Activated CD4-positive, alpha-beta T cell treated with anti-CD3 and anti-CD28 coated beads for 36 hours (primary cell): ENCODE results near the gene GRIN2B. TPM values are rescaled to one million over a fixed set of nuclear protein-coding genes. Genes with fewer than 3 reads are reported as not detected.

ENCODE experiments used
- ATAC-seq: fragments of 200-7000 bp; cut with Tn5 transposase; one replicate; pipeline ENCODE4 v1.10.0; 2021; ENCODE audit warnings: mild to moderate bottlenecking, moderate library complexity
- CTCF ChIA-PET: fragments of 350-600 bp; sonication (Branson Sonifier 250); formaldehyde crosslinking; loops from one replicate; lab custom pipeline; 2021; ENCODE audit warnings: antibody characterized with exemption; lab: Charles Lee
- POLR2A ChIA-PET: fragments of 350-600 bp; sonication (Branson Sonifier 250); formaldehyde crosslinking; loops from one replicate; lab custom pipeline; 2021; ENCODE audit warnings: antibody characterized with exemption, inconsistent platforms; lab: Charles Lee
- DNase-seq: peaks from one replicate; pipeline ENCODE4 v3.0.0-alpha.2; 2020
- H3K27ac Mint-ChIP-seq: one replicate; pipeline ENCODE4 v1.8.0; 2021; ENCODE audit warnings: mixed read lengths
- H3K27me3 Mint-ChIP-seq: one replicate; pipeline ENCODE4 v1.8.0; 2021; ENCODE audit warnings: mixed read lengths
- H3K36me3 Mint-ChIP-seq: one replicate; pipeline ENCODE4 v1.8.0; 2021; ENCODE audit warnings: low read depth, mixed read lengths
- H3K4me1 Mint-ChIP-seq: one replicate; pipeline ENCODE4 v1.8.0; 2021; ENCODE audit warnings: mixed read lengths
- H3K4me3 Mint-ChIP-seq: one replicate; pipeline ENCODE4 v1.8.0; 2021; ENCODE audit warnings: mild to moderate bottlenecking, moderate library complexity, mixed read lengths
- H3K9me3 Mint-ChIP-seq: one replicate; pipeline ENCODE4 v1.8.0; 2021; ENCODE audit warnings: low read depth, mixed read lengths
- intact Hi-C, 2 experiments: fragments of 100-400 bp; cut with DNase I in 1 of 2; cut with micrococcal nuclease in 1 of 2; formaldehyde crosslinking; loops; one replicate each; pipeline versions ENCODE4 v1.14.2 to v1.15.1; 2022 to 2024; cut with DNase I, micrococcal nuclease
- total RNA-seq, 2 experiments: library from RNA; stranded (reverse); gene quantifications; one replicate each; pipeline ENCODE4 v1.2.3, GENCODE V29; 2021

Gene GRIN2B
- total RNA-seq, 2 experiments from 2014 or later: not detected

- no peak for ATAC-seq
- intact Hi-C loops: no loop called here
- no peak overlapping the region for H3K27ac Mint-ChIP-seq
- H3K36me3 Mint-ChIP-seq: no peaks in the 10 kb centered on the region
- no peaks in the 10 kb centered on the region for H3K9me3 Mint-ChIP-seq
- H3K27me3 Mint-ChIP-seq: peaks cover 65% of the 10 kb centered on the region
- H3K4me3 Mint-ChIP-seq: no peak overlapping the region
- ChIA-PET CTCF (no interaction called here), POLR2A (no interaction called here)
- DNase-seq: no peak
- H3K4me1 Mint-ChIP-seq: peaks cover 11% of the 10 kb centered on the region
These were observed 1.5 kb downstream of the GRIN2B start for GRCh38 chr12:13979772-13980378.

GRCh38 chr12:13978876-13979275, 2.5 kb downstream of the GRIN2B start:
- peaks cover 11% of the 10 kb centered on the region for H3K4me1 Mint-ChIP-seq
- peaks cover 64% of the 10 kb centered on the region for H3K27me3 Mint-ChIP-seq
- H3K36me3 Mint-ChIP-seq: no peaks in the 10 kb centered on the region
- no peaks in the 10 kb centered on the region for H3K9me3 Mint-ChIP-seq
- ChIA-PET CTCF (no interaction called here), POLR2A (no interaction called here)
- ATAC-seq: no peak
- intact Hi-C loops: no loop called here
- no peak overlapping the region for H3K4me3 Mint-ChIP-seq
- no peak for DNase-seq
- no peak overlapping the region for H3K27ac Mint-ChIP-seq

- peaks cover 50% of the 10 kb centered on the region for H3K27me3 Mint-ChIP-seq
- no peak for DNase-seq
- H3K4me3 Mint-ChIP-seq: no peak overlapping the region
- ChIA-PET POLR2A (no interaction called here), CTCF (no interaction called here)
- H3K4me1 Mint-ChIP-seq: peaks cover 11% of the 10 kb centered on the region
- ATAC-seq: no peak
- H3K9me3 Mint-ChIP-seq: no peaks in the 10 kb centered on the region
- H3K36me3 Mint-ChIP-seq: no peaks in the 10 kb centered on the region
- H3K27ac Mint-ChIP-seq: no peak overlapping the region
- intact Hi-C loops: no loop called here
These were observed 4.5 kb downstream of the GRIN2B start for GRCh38 chr12:13976880-13977279.

- DNase-seq (no peak), ATAC-seq (no peak)
- POLR2A ChIA-PET: no interaction called here
- Mint-ChIP-seq H3K9me3 (no peaks in the 10 kb centered on the region), H3K27ac (no peak overlapping the region), H3K4me1 (peaks cover 8% of the 10 kb centered on the region), H3K36me3 (no peaks in the 10 kb centered on the region), H3K27me3 (peaks cover 44% of the 10 kb centered on the region), H3K4me3 (no peak overlapping the region)
- CTCF ChIA-PET: no interaction called here
- intact Hi-C loops: no loop called here
These were observed 5.3 kb downstream of the GRIN2B start for GRCh38 chr12:13976028-13976584.

GRCh38 chr12:13973996-13974395, 7.4 kb downstream of the GRIN2B start:
- Mint-ChIP-seq H3K27ac (no peak overlapping the region), H3K9me3 (no peaks in the 10 kb centered on the region), H3K4me1 (no peaks in the 10 kb centered on the region), H3K36me3 (no peaks in the 10 kb centered on the region), H3K27me3 (peaks cover 27% of the 10 kb centered on the region), H3K4me3 (no peak overlapping the region)
- no peak for ATAC-seq
- ChIA-PET CTCF (no interaction called here), POLR2A (no interaction called here)
- intact Hi-C loops: no loop called here
- DNase-seq: no peak

GRCh38 chr12:13970803-13971202, 10.6 kb downstream of the GRIN2B start:
- ATAC-seq (no peak), DNase-seq (no peak)
- intact Hi-C loops: no loop called here
- no peak overlapping the region for H3K4me3 Mint-ChIP-seq
- H3K27me3 Mint-ChIP-seq: peaks cover 8% of the 10 kb centered on the region
- no peak overlapping the region for H3K27ac Mint-ChIP-seq
- CTCF ChIA-PET: interaction anchor here (0.6 kb wide), 1 partner anchor 152 kb away, joined by 3 read pairs; no protein-coding TSS in a partner anchor
- H3K36me3 Mint-ChIP-seq: no peaks in the 10 kb centered on the region
- no peaks in the 10 kb centered on the region for H3K9me3 Mint-ChIP-seq
- POLR2A ChIA-PET: no interaction called here
- no peaks in the 10 kb centered on the region for H3K4me1 Mint-ChIP-seq

GRCh38 chr12:13968281-13968680, 13.1 kb downstream of the GRIN2B start:
- Mint-ChIP-seq H3K27ac (no peak overlapping the region), H3K4me1 (no peaks in the 10 kb centered on the region), H3K36me3 (no peaks in the 10 kb centered on the region), H3K9me3 (no peaks in the 10 kb centered on the region), H3K27me3 (peaks cover 2% of the 10 kb centered on the region), H3K4me3 (no peak overlapping the region)
- intact Hi-C loops: no loop called here
- ChIA-PET CTCF (no interaction called here), POLR2A (no interaction called here)
- ATAC-seq (no peak), DNase-seq (no peak)

GRCh38 chr12:13964666-13965065, 16.7 kb downstream of the GRIN2B start:
- Mint-ChIP-seq H3K4me1 (no peaks in the 10 kb centered on the region), H3K36me3 (no peaks in the 10 kb centered on the region), H3K27me3 (peaks cover 4% of the 10 kb centered on the region), H3K9me3 (no peaks in the 10 kb centered on the region), H3K4me3 (no peak overlapping the region), H3K27ac (no peak overlapping the region)
- ATAC-seq: no peak
- ChIA-PET POLR2A (no interaction called here), CTCF (no interaction called here)
- intact Hi-C loops: no loop called here
- no peak for DNase-seq

GRCh38 chr12:13962699-13963098, 18.7 kb downstream of the GRIN2B start:
- H3K36me3 Mint-ChIP-seq: no peaks in the 10 kb centered on the region
- no peaks in the 10 kb centered on the region for H3K9me3 Mint-ChIP-seq
- DNase-seq (peak; percentile 10), ATAC-seq (no peak)
- H3K4me1 Mint-ChIP-seq: no peaks in the 10 kb centered on the region
- H3K27me3 Mint-ChIP-seq: peaks cover 8% of the 10 kb centered on the region
- no peak overlapping the region for H3K4me3 Mint-ChIP-seq
- ChIA-PET CTCF (interaction anchor here (0.7 to 1.1 kb wide), 2 partner anchors 9 to 64 kb away, joined by 3 read pairs; no protein-coding TSS in a partner anchor), POLR2A (no interaction called here)
- intact Hi-C loops: no loop called here
- no peak overlapping the region for H3K27ac Mint-ChIP-seq

- ATAC-seq (no peak), DNase-seq (no peak)
- Mint-ChIP-seq H3K36me3 (no peaks in the 10 kb centered on the region), H3K4me3 (no peak overlapping the region), H3K9me3 (no peaks in the 10 kb centered on the region), H3K4me1 (no peaks in the 10 kb centered on the region), H3K27ac (no peak overlapping the region), H3K27me3 (peaks cover 8% of the 10 kb centered on the region)
- intact Hi-C loops: no loop called here
- ChIA-PET POLR2A (no interaction called here), CTCF (interaction anchor here (1.1 kb wide), 1 partner anchor 10 kb away, joined by 3 read pairs; no protein-coding TSS in a partner anchor)
These were observed 19.4 kb downstream of the GRIN2B start for GRCh38 chr12:13961971-13962370.

GRCh38 chr12:13959131-13959723, 22.2 kb downstream of the GRIN2B start:
- POLR2A ChIA-PET: no interaction called here

GRCh38 chr12:13957576-13957975, 23.8 kb downstream of the GRIN2B start:
- Mint-ChIP-seq H3K27me3 (peaks cover 6% of the 10 kb centered on the region), H3K27ac (no peak overlapping the region)

More at GRCh38 chr12:13959131-13959723, 22.2 kb downstream of the GRIN2B start:
- CTCF ChIA-PET: interaction anchor here (1.1 kb wide), 1 partner anchor 55 kb away, joined by 3 read pairs; no protein-coding TSS in a partner anchor
- H3K4me3 Mint-ChIP-seq: no peak overlapping the region
- ATAC-seq: no peak
- peaks cover 6% of the 10 kb centered on the region for H3K27me3 Mint-ChIP-seq
- H3K27ac Mint-ChIP-seq: no peak overlapping the region
- DNase-seq: no peak
- no peaks in the 10 kb centered on the region for H3K36me3 Mint-ChIP-seq
- no peaks in the 10 kb centered on the region for H3K4me1 Mint-ChIP-seq
- intact Hi-C loops: no loop called here
- H3K9me3 Mint-ChIP-seq: no peaks in the 10 kb centered on the region

More at GRCh38 chr12:13957576-13957975, 23.8 kb downstream of the GRIN2B start:
- Mint-ChIP-seq H3K4me3 (no peak overlapping the region), H3K36me3 (no peaks in the 10 kb centered on the region), H3K9me3 (no peaks in the 10 kb centered on the region), H3K4me1 (no peaks in the 10 kb centered on the region)
- no peak for DNase-seq
- ChIA-PET CTCF (no interaction called here), POLR2A (no interaction called here)
- no peak for ATAC-seq
- intact Hi-C loops: no loop called here
